Measurements from ENCODE around the gene CNP. TPM values are rescaled to one million over a fixed set of nuclear protein-coding genes. Genes with fewer than 3 reads are reported as not detected.

Gene CNP
- total and polyA plus RNA-seq, 10 of the 15 experiments (the other 5 are each of a cell fraction or from before 2014, with no cell fraction given), result 1.8 to 60.7 (median 31.4) TPM

- no peaks in the 10 kb centered on the region; a peak in 1 of 4 replicates for H3K36me3 ChIP-seq (ENCODE audit: control insufficient read depth in 2 of 2, insufficient read depth in 2 of 2, low read length in 1 of 2)
- H3K9ac ChIP-seq (ENCODE audit: control insufficient read depth, insufficient read depth, low read length), result peak overlapping the region; percentile 99
- CTCF ChIA-PET, result interaction anchor here (0.6 to 5.6 kb wide), 22 partner anchors 9 to 389 kb away, joined by 3 to 85 read pairs (median 5); partner anchors contain the start of genes ACLY, CNP, DHX58 and KCNH4
- H3K9me3 ChIP-seq (replicated peaks; ENCODE audit: control insufficient read depth, insufficient read depth, low read length), result no peaks in the 10 kb centered on the region
- H4K20me1 ChIP-seq (ENCODE audit: control insufficient read depth, insufficient read depth), result no peaks in the 10 kb centered on the region
- peaks cover 23% of the 10 kb centered on the region for H3K4me1 ChIP-seq (ENCODE audit: control insufficient read depth, insufficient read depth, low read length)
- in situ Hi-C loops (cut with MboI), result loop anchor here (25.0 kb wide), 1 partner anchor 1194 kb away; the partner anchor contains the start of gene TMEM106A
- 24% methylated on average over 11 of the region's 11 CpGs for WGBS (ENCODE audit: insufficient coverage, insufficient replicate concordance, low lambda C conversion rate, missing lambda C conversion rate)
- peak overlapping the region; percentile 95 for H2AFZ ChIP-seq (ENCODE audit: control insufficient read depth, low read depth, low read length)
- FAIRE-seq, result no peak
- H3K4me2 ChIP-seq (ENCODE audit: control insufficient read depth, insufficient read depth), result peak overlapping the region; percentile 97
- SMC1A ChIA-PET (ENCODE audit: uncharacterized antibody, unreplicated experiment), result interaction anchor here (0.7 to 2.5 kb wide), 9 partner anchors 8 to 164 kb away, joined by 3 to 19 read pairs (median 4); partner anchors contain the start of genes CNP and DHX58
- peak overlapping the region; percentile 85 for H3K4me3 ChIP-seq
- POLR2A ChIA-PET, result interaction anchor here (0.5 to 3.2 kb wide), 16 partner anchors 12 to 164 kb away, joined by 3 to 45 read pairs (median 6); partner anchors contain the start of genes CNP, DHX58, KAT2A and KCNH4
- RAD21 ChIA-PET (ENCODE audit: unreplicated experiment), result interaction anchor here (0.7 to 6.6 kb wide), 12 partner anchors 9 to 164 kb away, joined by 3 to 53 read pairs (median 6); partner anchors contain the start of genes ACLY, CNP and DHX58
- TF ChIP-seq MLLT1 (IDR thresholded peaks at IDR 0.05) (no peak), GABPA (IDR thresholded peaks at IDR 0.05; ENCODE audit: low read depth) (no peak), ATF2 (IDR thresholded peaks at IDR 0.05; ENCODE audit: low read length) (no peak), IKZF2 (IDR thresholded peaks at IDR 0.05) (0 out of 4 replicates have a peak, but pooled peaks of 1 of the 2 experiments have one; percentile 5), SMARCA5 (IDR thresholded peaks at IDR 0.05) (0 out of 2 replicates have a peak, but pooled peaks have one; percentile 23), PRDM15 (CRISPR knock-in tag; IDR thresholded peaks at IDR 0.05) (no peak), CEBPZ (IDR thresholded peaks at IDR 0.05; ENCODE audit: low read depth, low read length) (no peak)
- BruUV-seq (replicated peaks), result no TSS peak
- intact Hi-C loops (cut with micrococcal nuclease; ENCODE audit: unreplicated experiment), result loop anchor here (2.0 kb wide), 1 partner anchor 51 kb away; the partner anchor contains the start of gene CNP
- DNase-seq (ENCODE audit: low read depth, low spot score), result no peak
- H3K79me2 ChIP-seq (ENCODE audit: control insufficient read depth, insufficient read depth, low read length), result peaks cover 64% of the 10 kb centered on the region
- no peaks in the 10 kb centered on the region for H3K27me3 ChIP-seq (replicated peaks in 1 of 2; ENCODE audit: control insufficient read depth in 2 of 2, insufficient read depth in 2 of 2, low read length in 1 of 2)
- peak; percentile 18 for ATAC-seq
- peak overlapping the region; percentile 97 for H3K27ac ChIP-seq (ENCODE audit: control insufficient read depth, insufficient read depth)
These were observed 51.2 kb downstream of the CNP start for GRCh38 chr17:42017866-42018200.
